ENCODE results near the gene NWD2. TPM values are rescaled to one million over a fixed set of nuclear protein-coding genes. Genes with fewer than 3 reads are reported as not detected.
"Not testable (repeated sequence)": the region's sequence is repeated elsewhere in the genome, so short reads cannot be mapped to it uniquely, and the experiment has no call there.

The NWD2 gene
- total and polyA plus RNA-seq, 4 donors = 3.5 to 10.3 (median 9.1) TPM

DNA sequence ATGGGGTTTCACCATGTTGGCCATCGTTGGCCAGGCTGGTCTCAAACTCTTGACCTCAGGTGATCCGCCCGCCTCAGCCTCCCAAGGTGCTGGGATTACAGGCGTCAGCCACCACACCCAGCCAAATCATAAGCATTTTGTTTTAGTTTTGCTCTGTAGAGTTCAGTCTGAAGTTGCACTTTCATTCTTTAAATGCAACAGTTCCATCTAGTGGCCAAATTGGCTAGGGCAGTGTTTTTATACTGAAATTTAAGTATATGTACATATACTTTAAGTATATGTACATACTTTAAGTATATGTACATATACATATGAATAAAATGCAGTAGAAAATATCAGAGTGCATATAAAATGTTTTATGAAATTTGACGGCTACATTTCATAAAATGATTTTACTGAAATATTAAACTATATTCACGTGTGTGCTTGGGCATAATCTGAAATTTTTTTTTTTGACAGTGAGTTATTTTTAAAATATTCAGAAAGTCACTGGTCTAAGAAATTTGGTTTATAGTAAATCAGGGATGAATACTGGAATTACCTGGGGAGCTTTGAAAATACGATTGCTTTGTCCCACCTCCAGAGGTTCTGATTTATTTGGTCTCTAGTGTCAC lies 145.5 kb downstream of the NWD2 start:
- DNase-seq (ENCODE audit: low read depth in 4 of 6, low spot score in 6 of 6) = peak in 5 of 6 donors; percentile 36 to 93 (median 70)
- 80% methylated on average over 2 of the region's 7 CpGs for WGBS (ENCODE audit: insufficient coverage)
- no peak overlapping the region for H3K4me3 ChIP-seq (ENCODE audit: low read depth, low read length)
- H3K36me3 ChIP-seq (ENCODE audit: control insufficient read depth, insufficient read depth, low read length) = no peaks in the 10 kb centered on the region
- no peaks in the 10 kb centered on the region for H3K27me3 ChIP-seq (ENCODE audit: control insufficient read depth, insufficient read depth, low read length)
- no peak overlapping the region for H3K27ac ChIP-seq (ENCODE audit: low read depth, low read length)
- H3K9me3 ChIP-seq (ENCODE audit: control insufficient read depth, insufficient read depth, low read length) = no peaks in the 10 kb centered on the region
- peaks cover 19% of the 10 kb centered on the region for H3K4me1 ChIP-seq (ENCODE audit: control insufficient read depth, insufficient read depth, low read length)

DNA sequence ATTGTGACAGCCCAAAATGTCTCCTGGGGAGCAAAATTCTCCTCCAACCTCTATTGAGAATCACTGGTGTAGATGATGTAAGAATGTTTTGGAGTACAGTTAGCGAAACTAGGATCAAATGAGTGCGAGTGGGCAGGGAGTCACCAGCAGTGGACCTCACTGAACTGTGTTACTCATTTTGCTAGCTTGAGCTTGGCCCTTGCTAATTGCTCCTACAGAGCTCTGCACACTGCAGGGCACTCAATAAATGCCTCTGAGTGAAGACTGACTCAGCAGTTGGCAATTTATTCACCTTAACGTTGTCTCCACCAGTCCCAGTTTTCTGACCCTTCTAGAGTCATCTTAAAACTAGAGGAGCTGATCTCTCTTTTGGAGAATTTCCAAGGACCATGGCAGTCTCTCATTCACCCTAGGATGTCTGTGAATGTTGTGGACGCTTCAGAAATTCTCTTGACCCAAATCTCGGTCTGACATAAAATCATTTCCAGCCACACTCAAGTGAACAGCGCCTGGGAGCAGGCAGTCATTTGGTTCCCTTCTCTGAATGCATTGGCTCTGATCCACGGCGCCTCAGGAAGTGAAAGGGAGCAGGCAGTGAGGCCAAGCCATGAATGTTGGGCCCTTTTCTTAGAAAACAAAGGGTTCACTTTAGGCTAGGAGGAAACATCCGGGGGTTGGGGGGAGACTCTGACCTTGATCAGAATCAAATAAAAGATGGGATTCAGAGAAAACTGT lies 148.1 kb downstream of the NWD2 start:
- Histone ChIP-seq H3K27me3 (ENCODE audit: control insufficient read depth, insufficient read depth, low read length) (no peaks in the 10 kb centered on the region), H3K4me3 (ENCODE audit: low read depth, low read length) (no peak overlapping the region), H3K36me3 (ENCODE audit: control insufficient read depth, insufficient read depth, low read length) (no peaks in the 10 kb centered on the region), H3K4me1 (ENCODE audit: control insufficient read depth, insufficient read depth, low read length) (peaks cover 24% of the 10 kb centered on the region), H3K27ac (ENCODE audit: low read depth, low read length) (peak overlapping the region; percentile 73), H3K9me3 (ENCODE audit: control insufficient read depth, insufficient read depth, low read length) (no peaks in the 10 kb centered on the region)
- 28% methylated on average over 5 of the region's 9 CpGs for WGBS (ENCODE audit: insufficient coverage)
- peak in 4 of 6 donors; percentile 62 to 91 (median 73) for DNase-seq (ENCODE audit: low read depth in 4 of 6, low spot score in 6 of 6)

DNA sequence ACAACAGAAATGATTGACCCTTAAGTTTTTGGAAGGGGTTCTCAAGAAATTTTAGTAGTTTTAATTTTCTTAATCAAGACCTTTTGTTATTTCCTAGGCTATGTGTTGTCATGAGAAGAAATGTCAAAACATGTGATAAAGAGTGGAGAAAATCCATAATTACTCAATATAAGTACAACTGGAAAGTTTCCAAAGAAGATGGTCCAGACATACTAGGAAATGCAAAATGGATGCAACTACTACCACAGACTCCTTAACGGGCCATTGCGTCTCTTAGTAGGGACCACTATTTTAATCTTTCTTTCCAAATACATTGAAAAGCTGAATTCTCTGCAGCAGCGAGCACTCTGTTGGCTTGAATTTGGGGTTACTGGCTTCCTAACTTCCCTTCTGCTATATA lies 148.8 kb downstream of the NWD2 start:
- DNase-seq (ENCODE audit: low read depth in 4 of 6, low spot score in 6 of 6) = no peak
- Histone ChIP-seq H3K27ac (ENCODE audit: low read depth, low read length) (no peak overlapping the region), H3K4me1 (ENCODE audit: control insufficient read depth, insufficient read depth, low read length) (peaks cover 24% of the 10 kb centered on the region), H3K9me3 (ENCODE audit: control insufficient read depth, insufficient read depth, low read length) (peaks cover 2% of the 10 kb centered on the region), H3K4me3 (ENCODE audit: low read depth, low read length) (no peak overlapping the region), H3K36me3 (ENCODE audit: control insufficient read depth, insufficient read depth, low read length) (no peaks in the 10 kb centered on the region), H3K27me3 (ENCODE audit: control insufficient read depth, insufficient read depth, low read length) (no peaks in the 10 kb centered on the region)
- 62% methylated on average over 3 of the region's 3 CpGs for WGBS (ENCODE audit: insufficient coverage)

GRCh38 chr4:37393889-37394288 lies 149.3 kb downstream of the NWD2 start:
- peaks cover 2% of the 10 kb centered on the region for H3K9me3 ChIP-seq (ENCODE audit: control insufficient read depth, insufficient read depth, low read length)
- WGBS (ENCODE audit: insufficient coverage) = 83% methylated on average over 1 of the region's 3 CpGs
- no peak overlapping the region for H3K4me3 ChIP-seq (ENCODE audit: low read depth, low read length)
- DNase-seq (ENCODE audit: low read depth in 4 of 6, low spot score in 6 of 6) = no peak
- no peaks in the 10 kb centered on the region for H3K36me3 ChIP-seq (ENCODE audit: control insufficient read depth, insufficient read depth, low read length)
- peaks cover 24% of the 10 kb centered on the region for H3K4me1 ChIP-seq (ENCODE audit: control insufficient read depth, insufficient read depth, low read length)
- no peak overlapping the region for H3K27ac ChIP-seq (ENCODE audit: low read depth, low read length)
- H3K27me3 ChIP-seq (ENCODE audit: control insufficient read depth, insufficient read depth, low read length) = no peaks in the 10 kb centered on the region

DNA sequence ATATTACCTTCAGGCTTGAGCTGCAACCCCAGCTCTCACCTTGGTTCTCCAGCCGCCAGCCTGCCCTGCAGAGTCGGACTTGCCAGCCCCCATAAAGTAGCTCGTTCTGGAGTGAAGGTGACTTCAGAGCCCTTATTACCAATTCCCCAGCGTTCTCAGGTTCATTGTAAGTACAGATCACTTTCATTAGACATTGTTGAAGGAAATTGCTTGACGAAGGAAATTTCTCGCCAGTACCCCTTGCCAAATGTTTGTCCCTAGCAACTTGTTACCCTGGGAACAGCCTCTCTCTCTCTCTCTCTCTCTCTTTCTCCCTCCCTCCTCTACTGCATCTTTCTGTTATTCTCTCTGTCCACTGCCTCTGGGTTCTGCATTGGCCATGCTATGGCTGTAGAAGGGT lies 153.0 kb downstream of the NWD2 start:
- Histone ChIP-seq H3K27me3 (ENCODE audit: control insufficient read depth, insufficient read depth, low read length) (no peaks in the 10 kb centered on the region), H3K9me3 (ENCODE audit: control insufficient read depth, insufficient read depth, low read length) (peaks cover 2% of the 10 kb centered on the region), H3K36me3 (ENCODE audit: control insufficient read depth, insufficient read depth, low read length) (no peaks in the 10 kb centered on the region), H3K4me3 (ENCODE audit: low read depth, low read length) (no peak overlapping the region), H3K27ac (ENCODE audit: low read depth, low read length) (no peak overlapping the region), H3K4me1 (ENCODE audit: control insufficient read depth, insufficient read depth, low read length) (peaks cover 9% of the 10 kb centered on the region)
- WGBS (ENCODE audit: insufficient coverage) = 10% methylated on average over 2 of the region's 6 CpGs
- DNase-seq (ENCODE audit: low read depth in 4 of 6, low spot score in 6 of 6) = peak in 2 of 6 donors; percentile 55 to 60

DNA sequence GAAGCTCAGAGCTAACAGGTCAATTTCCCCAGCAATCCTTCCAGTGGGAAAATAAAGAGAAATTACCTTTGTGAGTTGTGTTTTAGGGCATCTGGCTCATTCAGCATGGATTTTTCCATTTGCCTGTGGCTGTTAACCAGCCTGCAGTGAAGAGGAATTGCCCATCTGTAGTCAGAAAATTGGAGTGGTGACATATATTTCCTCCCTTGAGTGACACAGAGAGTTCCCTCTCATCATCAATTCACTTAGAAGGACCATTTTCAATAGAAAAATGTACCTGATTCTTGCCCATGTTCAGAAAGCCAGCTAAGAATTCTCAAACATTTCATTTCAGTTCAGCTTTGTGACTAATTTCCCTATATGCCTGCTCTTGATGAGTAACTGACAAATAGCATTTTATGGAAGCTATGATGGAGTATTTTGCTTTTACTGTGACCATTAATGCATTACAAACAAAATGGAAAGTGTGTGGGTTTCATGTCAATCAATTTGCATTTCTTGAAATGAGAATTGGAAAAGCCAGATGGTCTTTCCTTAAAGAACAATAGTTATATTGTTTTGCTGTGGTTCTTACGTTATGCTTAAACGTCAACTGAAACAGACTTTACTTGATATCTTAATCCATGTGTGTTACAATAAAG lies 155.8 kb downstream of the NWD2 start:
- no peak overlapping the region for H3K27ac ChIP-seq (ENCODE audit: low read depth, low read length)
- WGBS (ENCODE audit: insufficient coverage) = no CpG with 5 or more reads among the region's 2 CpGs
- peaks cover 5% of the 10 kb centered on the region for H3K4me1 ChIP-seq (ENCODE audit: control insufficient read depth, insufficient read depth, low read length)
- no peaks in the 10 kb centered on the region for H3K27me3 ChIP-seq (ENCODE audit: control insufficient read depth, insufficient read depth, low read length)
- H3K9me3 ChIP-seq (ENCODE audit: control insufficient read depth, insufficient read depth, low read length) = peaks cover 2% of the 10 kb centered on the region
- H3K36me3 ChIP-seq (ENCODE audit: control insufficient read depth, insufficient read depth, low read length) = no peaks in the 10 kb centered on the region
- DNase-seq (ENCODE audit: low read depth in 4 of 6, low spot score in 6 of 6) = peak in 1 of 6 donors; percentile 76
- no peak overlapping the region for H3K4me3 ChIP-seq (ENCODE audit: low read depth, low read length)

DNA sequence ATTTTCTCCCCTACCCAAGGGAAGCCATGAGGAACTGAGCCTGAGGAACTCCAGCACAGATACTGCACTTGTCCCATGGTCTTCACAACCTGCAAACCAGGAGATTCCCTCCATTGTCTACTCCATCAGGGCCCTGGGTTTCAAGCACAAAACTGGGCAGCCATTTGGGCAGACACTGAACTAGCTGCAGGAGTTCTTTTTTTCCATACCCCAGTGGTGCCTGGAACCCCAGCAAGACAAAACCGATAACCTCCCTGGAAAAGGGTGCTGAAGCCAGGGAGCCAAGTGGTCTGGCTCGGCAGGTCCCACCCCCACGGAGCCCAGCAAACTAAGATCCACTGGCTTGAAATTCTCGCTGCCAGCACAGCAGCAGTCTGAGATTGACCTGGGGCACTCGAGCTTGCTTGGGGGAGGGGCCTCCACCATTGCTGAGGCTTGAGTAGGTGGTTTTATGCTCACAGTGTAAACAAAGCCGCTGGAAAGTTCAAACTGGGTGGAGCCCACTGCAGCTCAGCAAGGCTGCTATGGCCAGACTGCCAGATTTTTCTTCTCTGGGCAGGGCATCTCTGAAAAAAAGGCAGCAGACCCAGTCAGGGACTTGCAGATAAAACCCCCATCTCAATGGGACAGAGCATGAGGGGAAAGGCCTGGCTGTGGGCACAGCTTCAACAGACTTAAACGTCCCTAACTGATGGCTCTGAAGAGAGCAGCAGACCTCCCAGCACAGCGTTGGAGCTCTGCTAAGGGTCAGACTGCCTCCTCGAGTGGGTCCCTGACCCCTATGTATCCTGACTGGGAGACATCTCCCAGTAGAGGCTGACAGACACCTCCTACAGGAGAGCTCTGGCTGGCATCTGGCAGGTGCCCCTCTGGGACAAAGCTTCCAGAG lies 163.6 kb downstream of the NWD2 start:
- not testable (repeated sequence) for H3K27me3 ChIP-seq (ENCODE audit: control insufficient read depth, insufficient read depth, low read length); H3K4me1 ChIP-seq (ENCODE audit: control insufficient read depth, insufficient read depth, low read length); H3K36me3 ChIP-seq (ENCODE audit: control insufficient read depth, insufficient read depth, low read length); H3K27ac ChIP-seq (ENCODE audit: low read depth, low read length); DNase-seq (ENCODE audit: low read depth in 4 of 6, low spot score in 6 of 6); H3K9me3 ChIP-seq (ENCODE audit: control insufficient read depth, insufficient read depth, low read length); H3K4me3 ChIP-seq (ENCODE audit: low read depth, low read length)
- WGBS (ENCODE audit: insufficient coverage) = 59% methylated on average over 8 of the region's 9 CpGs

DNA sequence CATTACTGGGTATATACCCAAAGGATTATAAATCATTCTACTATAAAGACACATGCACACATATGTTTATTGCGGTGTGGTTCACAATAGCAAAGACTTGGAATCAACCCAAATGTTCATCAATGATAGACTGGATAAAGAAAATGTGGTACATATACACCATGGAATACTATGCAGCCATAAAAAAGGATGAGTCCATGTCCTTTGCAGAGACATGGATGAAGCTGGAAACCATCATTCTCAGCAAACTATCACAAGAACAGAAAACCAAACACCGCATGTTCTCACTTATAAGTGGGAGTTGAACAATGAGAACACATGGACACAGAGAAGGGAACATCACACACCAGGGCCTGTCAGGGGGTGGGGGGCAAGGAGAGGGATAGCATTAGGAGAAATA lies 169.1 kb downstream of the NWD2 start:
- not testable (repeated sequence) for H3K4me1 ChIP-seq (ENCODE audit: control insufficient read depth, insufficient read depth, low read length); H3K27me3 ChIP-seq (ENCODE audit: control insufficient read depth, insufficient read depth, low read length); H3K4me3 ChIP-seq (ENCODE audit: low read depth, low read length); H3K27ac ChIP-seq (ENCODE audit: low read depth, low read length); DNase-seq (ENCODE audit: low read depth in 4 of 6, low spot score in 6 of 6); H3K36me3 ChIP-seq (ENCODE audit: control insufficient read depth, insufficient read depth, low read length); H3K9me3 ChIP-seq (ENCODE audit: control insufficient read depth, insufficient read depth, low read length)
- WGBS (ENCODE audit: insufficient coverage) = no CpG with 5 or more reads among the region's 2 CpGs

- H3K27me3 ChIP-seq (ENCODE audit: control insufficient read depth, insufficient read depth, low read length) = no peaks in the 10 kb centered on the region
- DNase-seq (ENCODE audit: low read depth in 4 of 6, low spot score in 6 of 6) = no peak
- no peaks in the 10 kb centered on the region for H3K36me3 ChIP-seq (ENCODE audit: control insufficient read depth, insufficient read depth, low read length)
- 85% methylated on average over 2 of the region's 5 CpGs for WGBS (ENCODE audit: insufficient coverage)
- no peak overlapping the region for H3K4me3 ChIP-seq (ENCODE audit: low read depth, low read length)
- H3K4me1 ChIP-seq (ENCODE audit: control insufficient read depth, insufficient read depth, low read length) = no peaks in the 10 kb centered on the region
- H3K9me3 ChIP-seq (ENCODE audit: control insufficient read depth, insufficient read depth, low read length) = no peaks in the 10 kb centered on the region
- no peak overlapping the region for H3K27ac ChIP-seq (ENCODE audit: low read depth, low read length)
These were observed 171.4 kb downstream of the NWD2 start for GRCh38 chr4:37415845-37416369.

Measured in spinal cord (tissue), 10 donors.